ENCODE measurements around the gene MRPL58.
"Not testable (repeated sequence)": the region's sequence is repeated elsewhere in the genome, so short reads cannot be mapped to it uniquely, and the experiment has no call there.

The MRPL58 gene

DNA sequence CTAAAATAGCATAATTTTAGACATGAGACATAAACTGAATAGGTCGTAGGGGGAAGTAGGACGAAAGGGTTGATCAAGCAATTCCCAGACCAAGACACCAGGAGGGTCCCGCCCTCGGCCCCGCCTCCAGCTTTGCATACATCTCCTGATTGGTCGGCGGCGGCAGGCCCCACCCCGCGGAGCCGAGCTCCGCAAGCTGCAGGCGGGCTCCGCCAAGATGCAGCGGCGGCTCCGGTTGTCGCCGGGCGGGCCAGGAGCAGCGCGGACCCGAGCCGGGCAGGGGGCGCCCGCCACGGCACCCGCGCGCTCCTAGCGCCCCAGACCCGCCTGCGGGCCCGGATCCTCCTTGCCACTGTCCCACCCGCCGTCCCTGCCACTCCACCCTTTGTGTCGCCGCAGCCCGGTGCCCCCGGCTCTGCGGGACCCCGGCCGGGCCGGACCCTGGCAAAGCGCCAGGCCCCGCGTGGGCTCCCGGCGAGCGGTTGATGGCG is 25.0 kb upstream of the MRPL58 start, which contains the start of gene CDR2L:
Gene CDR2L, plus strand, starts transcription at position 215 of the 491 bp plus-strand sequence. CDS start 412 bp downstream, outside the sequence.
- peak; percentile 79 to 90 for DNase-seq (ENCODE audit: low read depth in 2 of 2)

DNA sequence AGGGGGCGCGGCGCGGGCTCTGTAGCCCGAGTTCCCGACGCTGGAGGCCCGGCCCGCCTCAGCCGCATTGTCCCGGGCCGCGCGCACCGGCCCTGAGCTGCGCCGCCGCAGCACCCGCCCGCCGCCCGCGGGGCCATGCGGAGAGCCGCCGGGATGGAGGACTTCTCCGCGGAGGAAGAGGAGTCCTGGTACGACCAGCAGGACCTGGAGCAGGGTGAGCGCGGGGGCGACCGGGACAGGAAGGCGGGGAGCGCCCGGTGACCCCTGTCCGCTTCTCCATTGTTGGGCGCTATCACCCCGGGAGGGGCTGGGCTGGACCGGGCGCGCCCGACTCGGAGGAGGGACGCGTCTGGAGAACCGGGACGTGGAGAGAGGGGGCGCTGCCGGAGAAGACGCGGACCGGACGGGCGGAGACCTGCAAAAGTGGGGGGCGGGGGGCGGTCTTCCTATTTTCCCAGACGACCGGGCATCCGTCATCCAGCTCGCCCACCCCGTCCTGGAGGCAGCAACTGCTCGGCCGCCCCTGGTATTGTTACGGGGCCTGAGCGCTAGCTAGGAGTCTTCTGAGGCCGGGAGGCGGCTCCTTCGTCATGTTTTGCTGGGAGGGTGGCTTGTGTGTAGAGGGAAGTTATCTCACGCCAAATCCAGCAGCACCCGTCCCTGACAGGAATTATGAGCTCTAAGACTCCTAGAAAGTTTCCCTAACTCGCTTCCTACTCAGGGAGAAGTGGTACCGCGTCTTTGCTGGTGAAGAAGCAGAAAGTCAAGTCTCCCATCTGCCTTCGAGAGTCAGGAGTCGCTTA is 24.4 kb upstream of the MRPL58 start:
- no peak for DNase-seq (ENCODE audit: low read depth in 2 of 2)

DNA sequence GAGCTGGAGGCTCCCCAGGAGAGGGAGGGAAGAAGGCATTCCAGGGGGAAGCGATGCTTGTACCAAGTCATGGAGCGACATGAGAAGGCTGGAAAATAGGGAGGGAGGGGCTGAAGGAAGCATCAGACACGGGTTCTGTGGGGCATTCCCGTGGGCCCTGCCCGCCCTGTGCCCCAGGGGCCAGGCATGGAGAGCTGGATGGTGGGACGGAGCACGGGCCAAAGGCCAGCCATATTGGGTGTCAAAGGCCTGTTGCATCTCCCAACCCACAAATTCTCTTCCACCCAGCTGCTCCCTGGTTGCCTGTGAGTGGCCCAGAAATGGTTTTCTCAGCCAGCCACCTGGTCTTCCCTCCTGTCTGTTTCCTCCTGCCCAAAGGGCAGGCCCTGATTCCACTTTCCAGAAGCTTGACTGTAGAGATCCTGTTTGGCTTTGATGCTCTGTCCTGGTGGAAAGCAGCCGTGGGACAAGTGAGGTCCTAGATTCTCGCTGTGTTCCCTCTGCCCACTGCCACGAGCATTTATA is 21.8 kb upstream of the MRPL58 start:
- DNase-seq (ENCODE audit: low read depth in 2 of 2): no peak

DNA sequence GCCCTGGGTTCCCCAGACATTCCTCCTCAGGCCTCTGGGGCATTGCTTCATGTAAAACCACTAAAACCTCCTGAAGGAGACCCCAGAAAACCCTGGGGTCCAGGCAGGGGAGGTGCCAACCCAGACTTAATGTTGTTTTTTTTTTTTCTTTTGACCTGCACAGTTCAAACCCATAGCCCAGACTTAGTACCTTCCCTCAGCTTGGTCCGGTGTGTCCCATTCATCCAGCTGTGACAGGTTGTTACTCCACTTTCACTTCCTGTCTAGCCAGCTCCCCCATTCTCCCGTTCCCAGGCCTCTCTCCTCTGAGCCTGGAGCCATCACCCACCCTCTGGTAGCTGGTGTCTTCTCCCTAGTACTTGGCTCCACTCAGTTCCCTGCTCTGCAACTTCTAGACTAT is 20.2 kb upstream of the MRPL58 start:
- no peak for DNase-seq (ENCODE audit: low read depth in 2 of 2)

DNA sequence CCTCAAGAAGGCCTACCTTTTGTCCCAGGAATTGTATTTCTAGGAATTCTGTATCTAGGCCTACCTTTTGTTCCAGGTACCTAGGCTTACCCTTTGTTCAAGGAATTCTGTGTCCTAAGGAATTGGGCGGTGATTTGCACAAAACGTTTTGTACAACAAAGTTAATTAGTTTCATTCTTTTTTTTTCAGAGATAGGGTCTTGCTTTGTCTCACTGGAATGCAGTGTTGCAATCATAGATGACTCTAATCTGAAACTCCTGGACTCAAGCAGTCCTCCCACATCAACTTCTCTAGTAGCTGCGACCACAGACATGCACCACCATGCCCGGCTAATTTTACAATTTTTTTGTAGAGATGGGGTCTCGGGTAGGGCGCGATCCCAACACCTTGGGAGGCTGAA is 18.0 kb upstream of the MRPL58 start:
- no peak for DNase-seq (ENCODE audit: low read depth in 2 of 2)

DNA sequence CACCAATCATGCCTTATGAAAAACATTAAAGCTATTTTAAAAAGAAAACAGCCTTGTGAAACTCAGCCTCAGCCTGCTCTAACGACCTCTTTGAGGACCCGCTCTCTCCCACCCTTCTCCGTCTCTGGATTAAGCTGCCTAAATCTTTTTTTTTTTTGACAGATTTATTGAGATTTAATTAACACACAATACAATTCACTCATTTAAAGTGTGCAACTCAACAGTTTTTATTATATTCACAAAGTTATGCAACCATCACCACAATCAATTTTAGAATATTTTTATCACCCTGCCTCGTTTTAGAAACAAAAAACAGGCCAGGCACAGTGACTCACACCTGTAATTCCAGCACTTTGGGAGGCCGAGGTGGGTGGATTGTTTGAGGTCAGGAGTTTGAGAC is 16.6 kb upstream of the MRPL58 start:
- DNase-seq (ENCODE audit: low read depth in 2 of 2): no peak

DNA sequence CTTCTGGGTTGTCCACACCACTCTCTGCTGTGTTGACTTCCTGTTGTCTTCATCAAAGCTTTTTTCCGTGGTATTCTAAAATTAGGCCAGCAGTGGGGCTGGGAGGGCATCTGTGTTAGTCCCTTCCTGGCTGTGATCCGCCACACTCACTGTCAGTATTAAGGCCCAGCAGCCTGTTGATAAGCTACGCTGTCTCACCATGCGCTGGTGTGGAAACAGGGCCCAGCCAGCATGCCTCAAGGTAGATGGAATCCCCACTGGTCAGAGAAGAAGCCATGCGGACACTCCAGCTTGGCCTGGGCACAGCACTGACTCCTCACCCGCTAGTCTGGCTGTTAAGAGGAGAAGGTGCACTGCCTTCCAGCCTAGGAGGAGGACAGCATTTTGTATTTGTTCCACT is 13.7 kb upstream of the MRPL58 start:
- DNase-seq (ENCODE audit: low read depth in 2 of 2): no peak

DNA sequence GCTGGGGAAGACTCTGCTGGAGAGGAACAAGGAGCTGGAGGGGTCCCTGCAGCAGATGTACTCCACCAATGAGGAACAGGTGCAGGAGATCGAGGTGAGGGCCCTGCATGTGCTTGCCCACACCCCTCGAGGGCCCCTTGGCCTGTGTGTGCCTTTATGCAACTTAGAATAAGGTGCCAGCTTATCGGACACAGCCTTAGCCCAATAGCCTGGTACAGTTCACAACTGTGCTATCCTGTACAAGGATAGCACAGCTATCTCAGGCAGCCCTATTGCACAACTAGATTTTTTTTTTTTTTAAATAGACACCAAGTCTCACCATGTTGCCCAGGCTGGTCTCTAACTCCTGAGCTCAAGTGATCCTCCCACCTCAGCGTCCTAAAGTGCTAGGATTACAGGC is 12.9 kb upstream of the MRPL58 start:
- no peak for DNase-seq (ENCODE audit: low read depth in 2 of 2)

DNA sequence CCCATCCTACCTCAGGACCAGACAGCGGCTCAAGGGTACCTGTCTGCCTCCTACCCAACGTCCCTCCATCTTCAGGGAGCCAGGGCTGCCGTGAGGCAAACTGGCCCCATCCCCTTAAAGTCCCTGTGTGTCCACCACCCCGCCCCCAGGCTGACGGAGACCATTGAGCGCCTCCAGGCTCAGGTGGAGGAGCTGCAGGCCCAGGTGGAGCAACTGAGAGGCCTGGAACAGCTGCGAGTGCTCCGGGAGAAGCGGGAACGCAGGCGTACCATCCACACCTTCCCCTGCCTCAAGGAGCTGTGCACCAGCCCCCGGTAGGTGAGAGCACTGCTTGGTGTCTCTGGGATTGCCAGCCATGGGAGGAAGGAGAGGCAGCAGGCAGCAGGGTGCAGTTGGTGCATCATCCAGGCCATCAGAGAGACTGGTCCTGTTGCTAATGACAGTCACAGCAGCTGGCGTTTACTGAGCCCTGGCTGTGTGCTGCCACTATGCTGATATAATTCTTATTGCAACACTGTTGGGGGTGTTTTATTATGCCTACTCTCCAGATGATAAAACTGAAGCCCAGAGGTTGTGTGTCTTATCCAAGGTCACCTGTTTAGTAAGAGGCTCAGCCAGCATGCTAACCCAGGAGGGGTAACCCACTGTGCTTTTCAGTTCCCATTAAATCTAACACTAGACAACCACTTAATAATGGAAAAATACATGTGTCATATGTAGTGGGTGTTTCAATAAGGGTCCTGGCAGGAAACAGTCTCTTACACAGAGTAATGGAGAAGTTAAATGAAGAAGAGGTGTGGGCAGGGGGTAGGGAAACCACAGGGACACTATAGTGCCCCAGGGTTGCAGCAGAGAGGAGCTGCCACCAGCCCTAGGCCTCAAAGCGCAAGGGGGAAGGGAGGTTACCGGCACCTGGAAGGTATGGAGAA is 10.3 kb upstream of the MRPL58 start:
- no peak for DNase-seq (ENCODE audit: low read depth in 2 of 2)

DNA sequence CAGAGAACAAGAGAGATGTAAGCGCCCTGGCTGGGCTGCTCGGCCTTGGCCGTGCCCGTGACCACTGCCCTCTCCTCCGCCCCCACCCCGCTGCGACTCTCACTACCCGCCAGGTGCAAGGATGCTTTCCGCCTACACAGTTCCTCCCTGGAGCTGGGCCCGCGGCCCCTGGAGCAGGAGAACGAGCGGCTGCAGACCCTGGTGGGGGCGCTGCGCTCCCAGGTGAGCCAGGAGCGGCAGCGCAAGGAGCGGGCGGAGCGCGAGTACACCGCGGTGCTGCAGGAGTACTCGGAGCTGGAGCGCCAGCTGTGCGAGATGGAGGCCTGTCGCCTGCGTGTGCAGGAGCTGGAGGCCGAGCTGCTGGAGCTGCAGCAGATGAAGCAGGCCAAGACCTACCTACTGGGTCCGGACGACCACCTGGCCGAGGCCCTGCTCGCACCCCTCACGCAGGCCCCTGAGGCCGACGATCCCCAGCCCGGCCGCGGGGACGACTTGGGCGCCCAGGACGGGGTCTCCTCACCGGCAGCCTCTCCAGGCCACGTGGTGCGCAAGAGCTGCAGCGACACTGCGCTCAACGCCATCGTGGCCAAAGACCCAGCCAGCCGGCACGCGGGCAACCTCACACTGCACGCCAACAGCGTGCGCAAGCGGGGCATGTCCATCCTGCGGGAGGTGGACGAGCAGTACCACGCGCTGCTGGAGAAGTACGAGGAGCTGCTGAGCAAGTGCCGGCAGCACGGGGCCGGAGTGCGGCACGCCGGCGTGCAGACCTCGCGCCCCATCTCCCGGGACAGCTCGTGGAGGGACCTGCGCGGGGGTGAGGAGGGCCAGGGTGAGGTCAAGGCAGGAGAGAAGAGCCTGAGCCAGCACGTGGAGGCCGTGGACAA is 9.2 kb upstream of the MRPL58 start:
- DNase-seq (ENCODE audit: low read depth in 2 of 2): no peak

DNA sequence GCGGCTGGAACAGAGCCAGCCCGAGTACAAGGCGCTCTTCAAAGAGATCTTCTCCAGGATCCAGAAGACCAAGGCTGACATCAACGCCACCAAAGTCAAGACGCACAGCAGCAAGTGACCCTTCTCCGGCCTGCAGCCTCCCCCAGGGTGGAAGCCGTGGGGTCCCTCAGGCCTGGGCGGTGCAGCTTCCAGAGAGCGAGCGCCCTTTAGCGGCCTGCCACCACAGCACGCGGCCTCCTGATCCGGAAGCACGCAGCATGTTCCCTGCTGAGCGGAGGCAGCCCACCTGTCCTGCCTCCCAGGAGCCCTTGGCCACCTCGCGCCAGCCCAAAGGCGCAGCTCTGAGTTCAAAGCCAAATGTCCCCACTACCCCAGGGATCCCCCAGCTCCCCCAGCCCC is 8.5 kb upstream of the MRPL58 start:
- DNase-seq (ENCODE audit: low read depth in 2 of 2): no peak

DNA sequence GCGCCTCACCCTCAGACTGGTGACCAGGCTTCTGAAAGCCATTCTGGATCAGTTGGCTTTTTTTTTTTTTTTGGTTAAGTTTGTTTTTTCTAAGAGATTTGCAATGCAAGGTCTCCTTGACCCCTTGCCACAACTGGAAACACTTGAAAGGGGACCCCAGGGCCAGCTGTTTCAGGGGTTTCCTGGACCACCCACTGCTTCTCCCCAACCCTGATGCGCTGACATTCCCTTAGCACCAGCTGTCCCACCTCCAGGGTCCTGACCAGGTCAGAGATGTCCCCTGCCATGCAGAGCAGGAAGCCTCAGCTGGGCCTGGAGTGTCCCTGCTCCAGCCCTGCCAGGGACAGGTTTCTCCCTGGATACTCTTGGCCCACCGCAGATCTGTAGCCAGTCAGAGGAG is 8.1 kb upstream of the MRPL58 start:
- DNase-seq (ENCODE audit: low read depth in 2 of 2): no peak

DNA sequence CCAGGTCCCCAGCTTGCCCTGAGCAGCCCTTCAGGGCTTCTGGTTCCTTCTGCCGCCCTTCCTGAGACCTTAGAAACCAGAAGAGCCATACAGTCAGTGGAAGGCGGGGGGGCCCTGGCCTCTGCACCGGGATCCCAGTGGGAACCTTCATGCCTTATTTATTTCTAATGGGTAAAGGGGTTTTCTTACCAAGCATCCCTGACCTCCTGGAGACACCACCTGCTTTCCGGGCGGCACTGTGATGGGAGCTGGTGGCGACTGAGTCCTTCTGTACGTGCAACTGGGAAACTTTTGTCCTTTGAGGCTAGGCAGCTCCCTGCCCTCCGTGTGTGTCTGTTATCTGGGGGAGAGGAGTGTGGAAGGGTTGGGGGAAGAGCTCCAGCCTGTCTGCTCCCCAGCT is 7.2 kb upstream of the MRPL58 start:
- DNase-seq (ENCODE audit: low read depth in 2 of 2): no peak

DNA sequence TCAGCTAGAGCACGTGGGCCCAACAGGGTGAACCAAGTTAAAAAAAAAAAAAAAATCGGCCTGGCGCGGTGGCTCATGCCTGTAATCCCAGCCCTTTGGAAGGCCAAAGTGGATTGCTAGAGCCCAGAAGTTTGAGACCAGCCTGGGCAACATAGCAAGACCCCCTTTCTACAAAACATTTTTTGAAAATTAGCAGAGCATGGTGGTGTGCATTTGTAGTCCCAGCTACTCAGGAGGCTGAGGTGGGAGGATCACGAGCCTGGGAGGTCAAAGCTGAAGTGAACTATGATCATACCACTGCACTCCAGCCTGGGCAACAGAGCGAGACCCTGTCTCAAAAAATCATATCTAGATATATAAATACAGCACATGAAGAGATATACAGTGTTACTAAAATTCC is 6.4 kb upstream of the MRPL58 start:
- not testable (repeated sequence) for DNase-seq (ENCODE audit: low read depth in 2 of 2)

DNA sequence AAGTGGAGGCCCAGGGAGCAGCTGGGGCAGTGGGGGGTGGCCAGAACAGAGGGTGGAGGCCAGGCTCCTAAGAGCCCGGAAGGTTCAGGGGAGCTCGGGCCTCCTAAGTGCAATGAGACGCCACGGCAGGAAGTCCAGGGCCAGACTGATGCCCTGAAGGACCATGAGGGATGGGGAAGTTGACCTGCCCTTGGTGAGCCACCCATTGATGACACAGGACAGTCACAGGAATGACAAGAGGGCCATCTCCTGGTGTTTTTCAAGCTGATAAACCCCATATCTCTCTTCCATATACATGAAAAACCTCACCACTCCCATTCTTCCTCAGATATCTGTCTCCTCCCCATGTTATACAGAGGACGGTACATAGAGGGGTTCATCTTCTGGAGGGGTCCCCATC is 5.8 kb upstream of the MRPL58 start:
- no peak for DNase-seq (ENCODE audit: low read depth in 2 of 2)

DNA sequence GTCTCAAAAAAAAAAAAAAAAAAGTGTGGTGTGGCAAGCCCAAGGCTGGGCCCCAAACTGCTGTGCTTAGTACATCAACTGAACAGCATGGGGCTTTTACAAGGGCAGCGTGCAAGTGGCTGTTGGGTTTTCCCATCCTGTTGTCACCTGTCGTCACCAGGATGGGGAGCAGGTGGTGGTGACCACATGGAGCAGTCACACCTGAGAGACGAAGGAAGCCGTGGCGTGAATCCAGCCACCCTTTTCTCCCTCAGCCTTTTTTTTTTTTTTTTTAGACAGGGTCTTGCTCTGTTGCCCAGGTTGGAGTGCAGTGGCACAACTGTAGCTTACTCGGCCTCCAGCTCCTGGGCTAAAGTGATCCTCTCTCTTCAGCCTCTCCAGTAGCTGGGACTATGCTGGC is 4.1 kb upstream of the MRPL58 start:
- no peak for DNase-seq (ENCODE audit: low read depth in 2 of 2)

DNA sequence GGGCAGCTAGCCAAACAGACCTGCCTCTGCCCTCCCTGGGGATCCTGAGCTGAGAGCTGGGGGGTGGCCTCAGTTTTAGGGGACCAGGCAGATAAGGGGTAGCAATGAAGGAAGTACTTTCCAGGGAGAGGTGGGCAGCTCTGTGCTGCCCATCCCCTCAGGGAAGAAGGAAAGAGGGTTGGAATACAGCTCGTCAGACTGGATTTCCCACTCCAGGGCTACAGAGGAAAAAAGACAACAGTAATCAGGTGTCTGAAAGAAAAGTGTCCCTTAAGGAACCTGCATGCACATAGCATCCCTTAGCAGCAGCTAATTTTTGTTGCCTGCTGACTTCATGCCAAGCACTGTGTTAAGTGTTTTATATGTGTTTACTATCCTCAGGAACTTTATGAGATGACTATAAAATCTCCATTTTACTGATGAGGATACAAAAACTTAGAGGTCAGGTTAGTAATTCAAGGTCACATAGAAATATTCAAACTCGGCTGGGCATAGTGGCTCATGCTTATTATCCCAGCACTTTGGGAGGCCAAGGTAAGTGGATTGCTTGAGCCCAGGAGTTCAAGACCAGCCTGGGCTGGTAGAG is 3.2 kb upstream of the MRPL58 start:
- DNase-seq (ENCODE audit: low read depth in 2 of 2): no peak

DNA sequence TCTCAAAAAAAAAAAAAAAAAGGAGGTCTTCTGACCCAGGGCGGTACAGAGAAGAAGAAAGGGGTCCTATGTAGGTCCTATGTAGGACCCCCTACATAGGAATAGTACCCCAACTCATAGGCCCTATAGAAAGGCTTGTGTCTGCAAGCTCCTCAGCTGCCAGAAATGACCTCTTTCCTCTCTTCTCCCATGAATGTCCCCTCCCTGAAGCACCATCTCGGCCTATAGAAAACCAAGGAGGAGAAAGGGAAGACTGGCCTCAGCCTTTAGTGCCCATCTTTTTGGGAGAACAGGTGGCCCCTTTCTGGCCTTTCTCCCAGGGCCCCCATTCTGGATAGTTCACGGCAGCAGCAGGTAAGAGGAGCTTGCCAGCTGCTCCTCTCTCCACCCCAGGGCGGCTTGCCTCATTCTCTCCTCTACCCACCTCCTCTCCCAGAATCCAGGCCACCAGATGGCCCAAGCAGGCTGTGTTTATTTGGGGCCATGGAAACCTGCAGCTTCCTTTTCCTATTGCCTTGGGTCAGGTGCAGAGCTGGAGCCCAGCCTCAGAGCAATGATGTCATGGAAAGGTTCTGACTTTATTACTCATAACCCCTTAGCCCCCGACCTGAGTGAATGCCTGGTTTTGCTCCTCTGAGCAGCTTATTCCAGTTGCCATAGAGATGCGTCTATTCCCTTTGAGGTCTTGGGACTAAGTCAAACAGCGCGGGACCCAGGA is 1.6 kb upstream of the MRPL58 start:
- DNase-seq (ENCODE audit: low read depth in 2 of 2): no peak

DNA sequence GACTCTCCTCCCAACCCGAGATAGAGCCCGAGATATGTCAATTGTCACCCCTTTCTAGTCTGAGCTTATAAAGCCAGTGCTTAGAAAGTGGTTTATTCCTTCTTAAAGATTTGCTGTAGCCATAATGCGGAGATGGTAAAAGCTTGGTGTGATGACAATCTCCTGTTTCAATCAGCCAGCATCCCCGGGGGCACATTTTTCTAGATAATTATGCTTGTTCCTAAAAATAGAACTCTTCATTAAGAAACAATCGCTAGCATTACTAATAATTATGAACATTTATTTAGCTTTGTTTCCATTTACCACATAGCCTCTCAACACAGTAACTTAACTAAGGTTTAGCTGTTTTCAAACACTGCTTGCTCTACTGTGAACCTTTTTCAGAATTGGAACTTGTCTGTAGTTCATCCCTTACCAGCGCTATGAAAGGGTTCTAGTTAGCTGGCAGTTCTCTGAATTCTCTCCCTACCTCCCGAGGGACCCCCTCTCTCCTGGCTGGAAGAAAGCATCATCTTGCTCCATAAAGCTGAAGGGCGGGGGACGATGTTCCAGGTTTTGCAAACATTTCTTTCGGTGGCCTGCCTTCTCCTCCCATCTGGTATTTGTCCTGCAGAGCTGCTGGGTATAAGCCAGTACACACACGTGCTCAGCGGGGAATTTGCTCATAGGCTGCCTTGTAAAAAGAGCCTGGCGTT is 922 bp upstream of the MRPL58 start:
- no peak for DNase-seq (ENCODE audit: low read depth in 2 of 2)

DNA sequence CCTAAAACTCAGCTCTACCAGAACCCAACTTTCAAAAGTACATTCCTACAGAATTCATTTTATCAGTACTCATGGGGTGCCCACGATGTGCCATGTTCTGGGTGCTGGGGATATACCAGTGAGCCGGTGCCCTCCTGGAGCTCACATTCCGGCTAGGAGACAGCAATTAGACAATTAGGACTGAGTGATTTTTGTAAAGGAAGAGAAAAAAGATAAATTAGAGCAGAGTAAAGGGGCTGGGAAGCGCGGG is 449 bp upstream of the MRPL58 start:
- no peak for DNase-seq (ENCODE audit: low read depth in 2 of 2)

Measured in stimulated activated CD4-positive, alpha-beta T cell treated with anti-CD3 and anti-CD28 coated beads, Interleukin-1b, Interleukin-23, amount 100 ng/mL, for 1 hour (primary cell).